Memory B cell (primary cell): ENCODE results near the gene STARD13.

ENCODE experiments used
- ATAC-seq: fragments of 150-1000 bp; cut with Tn5 transposase; 2 replicates; pipeline ENCODE4 v1.10.0; 2021; ENCODE audit warnings: low read depth, mild to moderate bottlenecking, moderate library complexity
- DNase-seq, 2 donors: peaks; one replicate each; pipeline ENCODE4 v3.0.0; 2022; ENCODE audit warnings: low spot score in 2 of 2
- H3K27ac Mint-ChIP-seq: one replicate; pipeline ENCODE4 v1.8.0; 2022; ENCODE audit warnings: mild to moderate bottlenecking, moderate library complexity, mixed read lengths
- H3K27me3 Mint-ChIP-seq: one replicate; pipeline ENCODE4 v1.8.0; 2022; ENCODE audit warnings: mixed read lengths
- H3K36me3 Mint-ChIP-seq: one replicate; pipeline ENCODE4 v1.8.0; 2022; ENCODE audit warnings: mild to moderate bottlenecking, mixed read lengths
- H3K4me1 Mint-ChIP-seq: one replicate; pipeline ENCODE4 v1.8.0; 2022; ENCODE audit warnings: mixed read lengths
- H3K4me3 Mint-ChIP-seq: one replicate; pipeline ENCODE4 v1.8.0; 2022; ENCODE audit warnings: mild to moderate bottlenecking, moderate library complexity, mixed read lengths
- H3K9me3 Mint-ChIP-seq: one replicate; pipeline ENCODE4 v1.8.0; 2022; ENCODE audit warnings: mixed read lengths

Gene STARD13

DNA sequence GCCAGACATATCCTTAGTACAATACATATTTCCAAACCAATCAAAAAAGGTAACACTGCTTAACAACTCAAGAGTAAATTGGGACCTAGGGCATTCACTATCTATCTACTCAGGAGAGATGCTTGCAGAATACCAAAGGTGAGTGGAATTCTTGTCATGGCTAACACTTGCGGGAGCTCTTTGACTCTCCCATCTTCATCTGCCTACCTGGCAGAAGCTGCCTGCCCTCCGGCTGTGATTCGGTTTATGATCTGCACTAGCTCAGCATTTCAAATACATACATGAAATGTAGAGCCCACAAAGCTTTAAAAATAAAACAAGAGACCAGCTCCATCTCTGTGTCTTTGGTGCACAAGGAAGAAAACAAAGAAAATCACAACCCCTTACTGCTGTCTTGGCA lies 127.3 kb downstream of the STARD13 start:
- ATAC-seq (no peak), DNase-seq (no peak)
- Mint-ChIP-seq H3K9me3 (peaks cover 8% of the 10 kb centered on the region), H3K36me3 (peaks cover 5% of the 10 kb centered on the region), H3K27ac (no peak overlapping the region), H3K27me3 (peaks cover 1% of the 10 kb centered on the region), H3K4me3 (no peak overlapping the region), H3K4me1 (peaks cover 2% of the 10 kb centered on the region)

DNA sequence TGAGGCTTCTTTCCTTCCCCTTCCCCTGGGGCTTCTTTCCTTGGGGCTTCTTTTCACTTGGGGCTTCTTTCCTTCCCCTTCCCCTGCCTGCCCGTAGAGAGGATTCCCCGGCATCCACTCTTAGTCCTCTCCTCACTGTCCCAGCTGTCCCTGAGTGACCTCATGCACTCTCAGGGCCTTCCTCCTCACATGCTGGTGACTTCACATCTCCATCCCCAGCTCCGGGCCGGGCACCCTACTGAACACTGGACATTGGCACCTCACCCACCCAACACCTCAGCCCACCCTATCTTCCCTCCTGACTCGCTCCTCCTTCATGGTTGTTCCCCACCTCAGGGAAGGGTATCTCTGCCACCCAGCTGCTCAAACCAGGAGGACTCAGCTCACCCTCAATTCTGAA lies 130.6 kb downstream of the STARD13 start:
- DNase-seq (no peak), ATAC-seq (no peak)
- Mint-ChIP-seq H3K27ac (no peak overlapping the region), H3K4me3 (no peak overlapping the region), H3K9me3 (no peaks in the 10 kb centered on the region), H3K36me3 (no peaks in the 10 kb centered on the region), H3K4me1 (peaks cover 2% of the 10 kb centered on the region), H3K27me3 (peaks cover 11% of the 10 kb centered on the region)

DNA sequence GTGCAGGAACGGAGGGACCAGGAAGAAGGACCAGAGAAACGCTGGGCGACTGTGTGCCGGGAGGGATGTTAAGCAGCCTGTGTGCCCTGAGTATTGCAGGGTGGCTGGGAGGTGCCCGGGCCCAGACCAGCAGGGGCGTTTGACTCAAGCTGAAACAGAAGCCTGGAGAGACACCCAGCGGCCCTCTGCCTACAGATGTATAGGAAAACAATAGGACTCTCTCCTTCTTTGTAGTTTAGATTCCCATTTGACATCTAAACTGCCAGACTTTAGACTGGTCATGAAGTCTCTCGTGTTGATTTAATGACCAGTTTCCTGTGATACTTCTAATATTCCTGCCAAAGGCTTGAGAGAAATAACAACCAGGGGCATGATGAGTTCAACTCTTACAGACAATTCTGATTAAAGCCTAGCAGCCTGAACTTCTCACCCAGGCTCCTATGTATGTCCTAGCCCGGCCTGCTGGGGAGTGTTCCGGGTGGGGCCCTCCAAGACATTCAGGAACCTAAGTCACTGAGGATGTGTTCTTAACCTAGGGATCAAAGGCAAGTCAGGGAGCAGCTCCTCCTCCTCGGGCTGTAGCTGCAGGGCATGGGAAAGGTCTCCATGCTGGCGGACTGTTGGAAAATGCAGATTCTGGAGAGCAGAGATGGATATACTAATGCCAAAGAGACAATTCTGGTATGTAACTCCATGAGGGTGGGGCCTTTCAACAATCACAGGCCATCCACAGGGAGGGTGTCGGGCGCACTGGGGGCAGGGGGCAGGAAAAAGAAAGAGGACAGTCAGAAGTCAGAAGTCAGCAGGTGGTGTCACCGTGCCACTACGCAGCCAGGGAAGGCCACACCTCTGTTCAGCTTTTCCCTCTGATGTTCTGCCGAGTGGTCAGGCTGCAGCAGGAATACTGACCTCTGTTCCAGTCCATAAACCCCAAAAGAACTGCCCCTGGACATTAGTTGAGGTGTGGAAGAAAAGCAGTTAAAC lies 131.8 kb downstream of the STARD13 start:
- Mint-ChIP-seq H3K36me3 (no peaks in the 10 kb centered on the region), H3K27ac (no peak overlapping the region), H3K9me3 (no peaks in the 10 kb centered on the region), H3K27me3 (peaks cover 11% of the 10 kb centered on the region), H3K4me1 (peaks cover 2% of the 10 kb centered on the region), H3K4me3 (no peak overlapping the region)
- no peak for DNase-seq
- ATAC-seq: no peak

DNA sequence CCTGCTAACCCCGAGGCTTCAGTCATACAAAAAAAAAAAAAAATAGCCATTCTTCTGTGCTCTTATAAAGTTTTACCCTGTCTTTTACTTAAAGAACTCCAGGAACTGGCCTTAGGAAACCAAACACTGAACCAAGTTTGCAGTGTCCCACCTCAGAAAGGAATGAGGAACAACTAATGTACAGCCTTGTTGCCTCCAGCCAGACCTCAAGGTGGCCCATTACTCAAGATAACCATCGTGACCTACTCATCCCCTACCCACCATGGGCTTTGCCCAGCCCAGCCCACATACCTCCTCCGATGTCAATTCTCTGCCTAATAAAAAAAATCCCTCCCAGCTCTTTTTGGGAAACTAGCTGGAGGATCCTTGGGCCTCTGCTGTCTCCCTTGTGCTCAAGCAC lies 133.2 kb downstream of the STARD13 start:
- Mint-ChIP-seq H3K36me3 (no peaks in the 10 kb centered on the region), H3K4me3 (no peak overlapping the region), H3K4me1 (peaks cover 2% of the 10 kb centered on the region), H3K27me3 (peaks cover 11% of the 10 kb centered on the region), H3K27ac (no peak overlapping the region), H3K9me3 (peaks cover 2% of the 10 kb centered on the region)
- no peak for DNase-seq
- ATAC-seq: no peak

DNA sequence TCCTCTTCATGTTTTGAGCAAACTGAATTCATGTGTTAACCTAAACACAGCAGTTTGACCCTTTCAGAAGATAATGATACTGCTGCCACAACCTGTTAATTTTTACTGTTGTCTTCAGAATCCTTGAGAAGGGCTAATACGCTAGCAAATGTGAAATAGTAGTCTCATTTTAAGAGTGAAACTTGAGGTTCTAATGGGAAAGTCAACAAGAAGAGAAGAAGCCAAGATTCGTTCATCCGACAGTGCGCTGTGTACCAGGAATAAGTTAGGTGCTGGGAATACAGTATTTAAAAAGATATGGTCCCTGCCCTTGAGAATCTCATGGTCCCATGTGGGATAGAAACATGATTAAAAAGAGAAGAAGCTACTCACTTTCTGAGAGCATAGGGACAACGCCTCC lies 134.9 kb downstream of the STARD13 start:
- peaks cover 11% of the 10 kb centered on the region for H3K27me3 Mint-ChIP-seq
- peaks cover 2% of the 10 kb centered on the region for H3K9me3 Mint-ChIP-seq
- H3K4me3 Mint-ChIP-seq: no peak overlapping the region
- no peaks in the 10 kb centered on the region for H3K36me3 Mint-ChIP-seq
- ATAC-seq (no peak), DNase-seq (no peak)
- no peak overlapping the region for H3K27ac Mint-ChIP-seq
- peaks cover 2% of the 10 kb centered on the region for H3K4me1 Mint-ChIP-seq

DNA sequence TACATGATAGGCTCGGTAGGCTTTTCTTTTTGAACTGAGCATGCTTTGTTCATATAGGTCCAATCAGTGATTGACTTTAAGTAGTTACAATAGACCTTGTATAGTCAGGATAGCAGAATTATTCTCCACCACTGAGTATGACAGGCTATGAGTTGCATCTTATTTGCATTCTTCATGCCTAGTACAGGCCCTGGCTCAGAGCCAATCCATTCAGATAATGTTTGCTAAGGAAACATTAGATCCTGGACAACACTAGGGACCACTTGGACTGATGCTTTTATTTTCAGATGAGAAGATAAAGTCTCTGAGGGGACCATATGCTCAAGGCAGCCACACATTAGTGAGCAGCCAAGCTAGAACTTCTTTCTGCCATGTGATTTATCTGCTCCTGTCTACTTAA lies 135.4 kb downstream of the STARD13 start:
- no peak overlapping the region for H3K27ac Mint-ChIP-seq
- no peaks in the 10 kb centered on the region for H3K36me3 Mint-ChIP-seq
- DNase-seq (no peak), ATAC-seq (no peak)
- peaks cover 10% of the 10 kb centered on the region for H3K27me3 Mint-ChIP-seq
- H3K4me1 Mint-ChIP-seq: peaks cover 1% of the 10 kb centered on the region
- peaks cover 2% of the 10 kb centered on the region for H3K9me3 Mint-ChIP-seq
- no peak overlapping the region for H3K4me3 Mint-ChIP-seq

DNA sequence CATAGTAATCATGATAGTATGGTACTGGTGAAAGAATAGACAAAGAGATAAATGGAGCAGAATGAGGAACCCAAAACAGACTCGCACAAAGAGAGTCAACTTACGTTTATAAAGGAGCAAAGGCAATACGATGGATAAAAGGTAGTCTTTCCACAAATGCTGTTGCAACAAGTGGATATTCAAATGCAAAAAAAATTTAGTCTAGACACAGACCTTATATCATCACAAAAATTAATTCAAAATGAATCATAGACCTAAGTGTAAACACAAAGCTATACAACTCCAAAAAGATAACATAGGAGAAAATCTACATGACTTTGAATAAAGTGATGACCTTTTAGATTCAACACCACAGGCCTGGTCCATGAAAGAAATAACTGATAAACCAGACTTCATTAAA lies 137.7 kb downstream of the STARD13 start:
- Mint-ChIP-seq H3K4me1 (no peaks in the 10 kb centered on the region), H3K9me3 (peaks cover 2% of the 10 kb centered on the region)
- ATAC-seq: no peak

DNA sequence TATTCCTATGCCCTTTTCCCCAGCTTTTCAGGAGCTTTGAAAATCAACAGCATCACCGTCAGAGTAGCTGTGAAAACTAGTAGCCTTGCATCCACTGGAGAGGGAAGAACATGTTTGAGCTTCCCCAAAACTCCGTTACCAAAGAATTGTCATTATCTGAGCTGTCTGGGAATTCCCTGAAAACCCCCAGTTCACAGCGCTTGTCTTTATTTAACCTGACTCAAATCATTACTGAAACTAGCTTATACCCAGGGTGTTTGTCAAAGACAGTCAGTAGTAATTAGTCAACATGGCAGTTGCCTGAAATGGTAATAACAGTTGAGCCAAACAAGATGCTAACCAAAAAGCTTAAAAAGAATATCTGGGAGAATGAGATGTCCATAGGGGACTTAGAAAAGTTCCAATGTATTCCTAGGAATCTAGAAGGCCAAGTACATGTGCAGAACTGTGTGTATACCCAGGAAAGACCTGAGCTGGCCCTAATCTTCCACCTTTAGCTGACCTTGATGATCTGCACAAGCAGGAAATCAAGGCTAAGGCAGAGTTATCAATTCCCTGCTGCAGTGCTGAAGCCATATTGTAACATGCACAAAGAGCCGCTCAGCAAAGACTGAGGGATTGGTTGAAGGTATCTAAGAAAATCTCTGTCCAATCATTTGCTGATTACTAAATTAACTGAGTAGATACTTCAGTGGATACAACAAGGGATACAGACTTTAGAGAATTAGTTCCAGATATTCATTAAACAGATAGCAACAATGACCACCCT lies 138.5 kb downstream of the STARD13 start:
- Mint-ChIP-seq H3K36me3 (no peaks in the 10 kb centered on the region), H3K4me1 (no peaks in the 10 kb centered on the region), H3K9me3 (peaks cover 4% of the 10 kb centered on the region), H3K27ac (no peak overlapping the region), H3K4me3 (no peak overlapping the region), H3K27me3 (peaks cover 20% of the 10 kb centered on the region)
- ATAC-seq (no peak), DNase-seq (no peak)

More for the DNA sequence above, 137.7 kb downstream of the STARD13 start:
- Mint-ChIP-seq H3K36me3 (no peaks in the 10 kb centered on the region), H3K27ac (no peak overlapping the region), H3K27me3 (peaks cover 16% of the 10 kb centered on the region), H3K4me3 (no peak overlapping the region)
- no peak for DNase-seq

DNA sequence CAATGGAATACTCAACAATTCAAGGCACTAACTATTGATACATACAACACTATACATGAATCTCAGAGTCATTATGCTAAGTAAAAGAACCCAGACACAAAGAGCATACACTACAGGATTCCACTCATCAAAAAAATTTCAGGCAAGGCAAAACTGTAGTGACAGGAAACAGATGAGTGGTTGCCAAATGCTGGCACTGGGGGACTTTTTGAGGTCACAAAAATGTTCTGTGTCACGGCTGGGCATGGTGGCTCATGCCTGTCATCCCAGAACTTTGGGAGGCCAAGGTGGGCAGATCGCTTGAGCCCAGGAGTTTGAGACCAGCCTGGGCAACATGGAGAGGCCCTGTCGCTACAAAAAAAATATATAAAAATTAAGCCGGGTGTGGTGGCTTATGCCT lies 139.9 kb downstream of the STARD13 start:
- no peak overlapping the region for H3K4me3 Mint-ChIP-seq
- H3K4me1 Mint-ChIP-seq: no peaks in the 10 kb centered on the region
- DNase-seq: no peak
- no peak overlapping the region for H3K27ac Mint-ChIP-seq
- ATAC-seq: no peak
- H3K9me3 Mint-ChIP-seq: peaks cover 4% of the 10 kb centered on the region
- no peaks in the 10 kb centered on the region for H3K36me3 Mint-ChIP-seq
- H3K27me3 Mint-ChIP-seq: peaks cover 11% of the 10 kb centered on the region

DNA sequence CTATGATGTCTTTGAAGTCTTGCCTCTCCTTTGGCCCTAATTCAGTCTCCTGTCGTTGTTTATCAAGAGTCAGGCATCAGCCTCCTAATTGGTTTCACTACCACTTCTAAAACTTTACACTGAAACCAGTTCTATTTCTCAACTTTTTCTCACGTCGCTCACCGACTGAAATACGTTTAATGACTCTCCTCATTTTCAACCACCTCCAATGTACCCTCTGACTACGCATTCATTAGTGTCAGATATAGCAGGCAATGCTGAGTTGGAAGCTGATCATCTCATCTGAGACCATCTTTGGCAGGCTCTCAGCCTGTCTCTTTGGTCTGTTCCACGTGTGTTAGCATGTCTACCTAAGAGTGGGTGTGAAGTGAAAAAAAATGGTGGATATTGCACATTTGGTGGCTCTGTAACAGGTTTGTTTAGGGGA lies 141.2 kb downstream of the STARD13 start:
- Mint-ChIP-seq H3K9me3 (peaks cover 4% of the 10 kb centered on the region), H3K4me3 (no peak overlapping the region), H3K27ac (no peak overlapping the region), H3K27me3 (peaks cover 11% of the 10 kb centered on the region), H3K4me1 (no peaks in the 10 kb centered on the region), H3K36me3 (no peaks in the 10 kb centered on the region)
- no peak for ATAC-seq
- DNase-seq: no peak

DNA sequence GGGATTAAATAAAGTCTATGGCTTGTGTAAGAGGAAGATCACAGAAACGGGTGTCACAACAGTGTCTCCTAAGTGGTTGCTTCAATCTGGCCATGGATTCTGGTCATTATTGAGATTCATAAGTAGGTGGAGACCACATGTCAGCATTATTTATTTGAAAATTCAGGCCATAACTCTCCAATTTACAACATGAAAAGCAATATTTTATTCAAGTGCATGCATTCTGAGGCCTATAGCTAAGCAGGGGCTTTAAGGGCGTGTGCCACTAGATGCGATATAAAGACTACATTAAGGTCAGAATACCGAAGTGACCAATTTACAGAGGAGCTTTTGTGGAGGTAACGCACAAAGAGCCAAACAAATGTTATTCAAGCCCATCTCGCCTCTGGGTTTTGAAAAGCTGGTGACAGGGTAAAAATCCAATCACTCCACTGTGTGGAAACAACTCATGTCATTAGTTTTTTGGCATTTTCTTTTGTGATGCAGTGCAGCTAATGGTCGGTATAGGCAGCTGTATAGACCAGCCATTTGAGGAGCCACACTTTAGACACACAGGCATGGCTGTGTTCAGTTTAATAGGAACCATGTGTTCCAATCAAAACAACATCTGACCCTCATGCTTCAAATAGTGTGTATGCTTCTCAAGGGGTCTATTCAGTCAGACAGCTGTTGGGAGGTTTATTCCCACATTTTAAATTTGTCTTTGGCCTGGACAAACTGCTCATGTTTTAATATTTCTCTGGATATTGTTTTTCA lies 145.6 kb downstream of the STARD13 start:
- no peak for DNase-seq
- Mint-ChIP-seq H3K9me3 (peaks cover 6% of the 10 kb centered on the region), H3K36me3 (peaks cover 3% of the 10 kb centered on the region), H3K4me1 (no peaks in the 10 kb centered on the region), H3K27me3 (peaks cover 11% of the 10 kb centered on the region), H3K4me3 (no peak overlapping the region), H3K27ac (no peak overlapping the region)
- no peak for ATAC-seq

DNA sequence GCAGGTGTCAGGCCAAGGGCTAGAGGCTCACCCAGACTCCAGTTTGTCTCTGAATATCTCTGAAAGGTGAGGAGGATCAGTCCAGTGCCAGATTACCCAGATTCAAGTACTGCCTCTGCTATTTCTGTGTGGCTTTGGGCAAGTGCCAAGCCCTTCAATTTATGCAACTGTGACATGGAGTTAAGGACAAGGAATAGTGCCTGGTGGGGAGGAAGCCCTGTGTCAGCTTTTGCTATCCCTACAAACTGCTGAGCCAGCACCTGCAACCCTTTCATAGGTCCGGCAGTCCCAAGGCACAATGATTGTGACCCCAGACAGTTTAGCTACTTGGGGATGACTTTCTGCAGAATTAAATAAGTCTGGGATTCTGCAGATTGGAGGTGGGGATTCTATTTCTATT lies 146.4 kb downstream of the STARD13 start:
- H3K27ac Mint-ChIP-seq: no peak overlapping the region
- peaks cover 3% of the 10 kb centered on the region for H3K36me3 Mint-ChIP-seq
- peaks cover 6% of the 10 kb centered on the region for H3K9me3 Mint-ChIP-seq
- no peaks in the 10 kb centered on the region for H3K4me1 Mint-ChIP-seq
- peaks cover 5% of the 10 kb centered on the region for H3K27me3 Mint-ChIP-seq
- ATAC-seq (no peak), DNase-seq (no peak)
- no peak overlapping the region for H3K4me3 Mint-ChIP-seq

DNA sequence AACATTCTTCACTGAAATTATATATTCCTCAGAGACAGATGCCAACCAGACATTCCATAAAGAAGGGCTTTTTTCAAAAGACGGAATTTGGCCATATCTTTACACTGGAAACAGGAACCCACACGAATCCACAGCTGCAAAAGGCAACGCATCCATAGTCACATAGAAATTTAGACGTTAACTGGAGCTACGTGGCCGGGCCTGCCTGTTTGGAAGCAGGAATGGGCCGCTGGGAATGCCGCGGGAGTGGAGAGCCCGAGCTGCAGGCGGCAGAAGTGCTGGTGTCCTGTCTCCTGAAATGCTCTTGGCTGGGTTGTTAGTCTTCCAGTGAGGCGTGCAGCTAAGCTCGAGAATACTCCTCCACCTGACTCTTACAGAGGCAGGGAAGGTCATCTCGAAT lies 147.1 kb downstream of the STARD13 start:
- peaks cover 6% of the 10 kb centered on the region for H3K9me3 Mint-ChIP-seq
- peaks cover 3% of the 10 kb centered on the region for H3K36me3 Mint-ChIP-seq
- H3K4me1 Mint-ChIP-seq: no peaks in the 10 kb centered on the region
- DNase-seq (no peak), ATAC-seq (no peak)
- peaks cover 4% of the 10 kb centered on the region for H3K27me3 Mint-ChIP-seq
- no peak overlapping the region for H3K4me3 Mint-ChIP-seq
- no peak overlapping the region for H3K27ac Mint-ChIP-seq

DNA sequence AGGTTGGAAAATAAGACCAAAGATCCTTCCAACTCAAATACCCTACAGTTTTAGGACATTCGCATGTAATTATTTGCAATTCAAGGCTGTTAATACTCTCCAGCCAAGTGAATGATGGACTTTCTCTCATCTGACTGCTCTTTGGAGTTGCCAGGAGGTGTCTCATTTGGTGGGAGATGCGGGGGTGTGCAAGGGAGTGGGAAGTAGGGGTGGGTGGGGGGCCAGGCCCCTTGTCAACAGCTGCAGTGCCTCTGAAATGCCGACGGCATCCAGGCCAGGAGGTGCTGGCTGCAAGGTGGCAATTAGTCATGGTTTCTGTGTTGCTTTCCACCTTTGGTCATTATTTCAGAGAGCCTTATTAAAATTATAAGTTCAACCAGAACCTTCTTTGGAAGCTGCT lies 147.8 kb downstream of the STARD13 start:
- DNase-seq (no peak), ATAC-seq (no peak)
- Mint-ChIP-seq H3K4me1 (no peaks in the 10 kb centered on the region), H3K9me3 (peaks cover 6% of the 10 kb centered on the region), H3K27ac (no peak overlapping the region), H3K36me3 (peaks cover 3% of the 10 kb centered on the region), H3K4me3 (no peak overlapping the region), H3K27me3 (peaks cover 4% of the 10 kb centered on the region)
